HEK293 (cell line): Measurements from ENCODE around the gene KRTAP5-1.
"Not testable (repeated sequence)": the region's sequence is repeated elsewhere in the genome, so short reads cannot be mapped to it uniquely, and the experiment has no call there.

Experiments
- FEZF1 ChIP-seq: fragments of 450-650 bp; formaldehyde crosslinking; IDR thresholded peaks from 2 replicates; pipeline ENCODE4 v1.5.1; 2016; ENCODE audit warnings: missing biosample characterization, missing genetic modification characterization
- PRDM1 ChIP-seq: fragments of 450-650 bp; formaldehyde crosslinking; IDR thresholded peaks from 2 replicates; pipeline ENCODE4; 2016; ENCODE audit warnings: missing biosample characterization, missing genetic modification characterization
- REST ChIP-seq: fragments of 450-650 bp; formaldehyde crosslinking; IDR thresholded peaks from 2 replicates; pipeline ENCODE4 v1.5.1; 2016; ENCODE audit warnings: missing biosample characterization, missing genetic modification characterization
- TCF7L2 ChIP-seq: IDR thresholded peaks from 2 replicates; pipeline ENCODE4 v1.6.1; 2011; ENCODE audit warnings: low read depth, mild to moderate bottlenecking, inconsistent platforms, low read length, moderate library complexity, borderline replicate concordance
- YY1 ChIP-seq: fragments of 450-650 bp; formaldehyde crosslinking; IDR thresholded peaks from 2 replicates; pipeline ENCODE4 v1.5.1; 2018; ENCODE audit warnings: missing biosample characterization, missing genetic modification characterization
- ZEB2 ChIP-seq: fragments of 450-650 bp; formaldehyde crosslinking; IDR thresholded peaks from 2 replicates; pipeline ENCODE4 v1.5.1; 2016; ENCODE audit warnings: missing biosample characterization, missing genetic modification characterization
- ZNF114 ChIP-seq: fragments of 450-650 bp; formaldehyde crosslinking; IDR thresholded peaks from 2 replicates; pipeline ENCODE4 v1.5.0; 2017; ENCODE audit warnings: missing biosample characterization, missing genetic modification characterization
- ZNF18 ChIP-seq: fragments of 450-650 bp; formaldehyde crosslinking; IDR thresholded peaks from 2 replicates; pipeline ENCODE4 v1.5.1; 2016; ENCODE audit warnings: missing biosample characterization, missing genetic modification characterization
- ZNF518A ChIP-seq: fragments of 450-650 bp; formaldehyde crosslinking; conservative IDR thresholded peaks from 2 replicates; pipeline ENCODE4 v1.5.1; 2016; ENCODE audit warnings: low read depth, missing biosample characterization, missing genetic modification characterization
- ZNF654 ChIP-seq: fragments of 450-650 bp; formaldehyde crosslinking; IDR thresholded peaks from 2 replicates; pipeline ENCODE4 v1.5.1; 2016; ENCODE audit warnings: low read depth, missing biosample characterization, missing genetic modification characterization
- ZNF837 ChIP-seq: fragments of 450-650 bp; formaldehyde crosslinking; IDR thresholded peaks from 2 replicates; pipeline ENCODE4 v1.5.1; 2016; ENCODE audit warnings: missing biosample characterization, missing genetic modification characterization
- TF ChIP-seq, protein P1 (sequence below): fragments of 450-650 bp; formaldehyde crosslinking; IDR thresholded peaks from 2 replicates; pipeline ENCODE4 v1.5.1; 2016; ENCODE audit warnings: missing biosample characterization, missing genetic modification characterization
- TF ChIP-seq, protein P2 (sequence below): fragments of 450-650 bp; formaldehyde crosslinking; IDR thresholded peaks from 2 replicates; pipeline ENCODE4 v1.5.1; 2016; ENCODE audit warnings: missing biosample characterization, missing genetic modification characterization

- TF ChIP-seq, protein P1, sequence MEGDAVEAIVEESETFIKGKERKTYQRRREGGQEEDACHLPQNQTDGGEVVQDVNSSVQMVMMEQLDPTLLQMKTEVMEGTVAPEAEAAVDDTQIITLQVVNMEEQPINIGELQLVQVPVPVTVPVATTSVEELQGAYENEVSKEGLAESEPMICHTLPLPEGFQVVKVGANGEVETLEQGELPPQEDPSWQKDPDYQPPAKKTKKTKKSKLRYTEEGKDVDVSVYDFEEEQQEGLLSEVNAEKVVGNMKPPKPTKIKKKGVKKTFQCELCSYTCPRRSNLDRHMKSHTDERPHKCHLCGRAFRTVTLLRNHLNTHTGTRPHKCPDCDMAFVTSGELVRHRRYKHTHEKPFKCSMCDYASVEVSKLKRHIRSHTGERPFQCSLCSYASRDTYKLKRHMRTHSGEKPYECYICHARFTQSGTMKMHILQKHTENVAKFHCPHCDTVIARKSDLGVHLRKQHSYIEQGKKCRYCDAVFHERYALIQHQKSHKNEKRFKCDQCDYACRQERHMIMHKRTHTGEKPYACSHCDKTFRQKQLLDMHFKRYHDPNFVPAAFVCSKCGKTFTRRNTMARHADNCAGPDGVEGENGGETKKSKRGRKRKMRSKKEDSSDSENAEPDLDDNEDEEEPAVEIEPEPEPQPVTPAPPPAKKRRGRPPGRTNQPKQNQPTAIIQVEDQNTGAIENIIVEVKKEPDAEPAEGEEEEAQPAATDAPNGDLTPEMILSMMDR (tag by site-specific recombination), result not testable (repeated sequence)
- TF ChIP-seq ZNF837 (tag by site-specific recombination); ZNF114 (tag by site-specific recombination); ZNF654; TCF7L2; ZEB2 (tag by site-specific recombination); YY1 (tag by site-specific recombination); ZNF18 (tag by site-specific recombination); PRDM1 (tag by site-specific recombination); ZNF518A; REST (tag by site-specific recombination); FEZF1 (tag by site-specific recombination): not testable (repeated sequence)
- TF ChIP-seq, protein P2, sequence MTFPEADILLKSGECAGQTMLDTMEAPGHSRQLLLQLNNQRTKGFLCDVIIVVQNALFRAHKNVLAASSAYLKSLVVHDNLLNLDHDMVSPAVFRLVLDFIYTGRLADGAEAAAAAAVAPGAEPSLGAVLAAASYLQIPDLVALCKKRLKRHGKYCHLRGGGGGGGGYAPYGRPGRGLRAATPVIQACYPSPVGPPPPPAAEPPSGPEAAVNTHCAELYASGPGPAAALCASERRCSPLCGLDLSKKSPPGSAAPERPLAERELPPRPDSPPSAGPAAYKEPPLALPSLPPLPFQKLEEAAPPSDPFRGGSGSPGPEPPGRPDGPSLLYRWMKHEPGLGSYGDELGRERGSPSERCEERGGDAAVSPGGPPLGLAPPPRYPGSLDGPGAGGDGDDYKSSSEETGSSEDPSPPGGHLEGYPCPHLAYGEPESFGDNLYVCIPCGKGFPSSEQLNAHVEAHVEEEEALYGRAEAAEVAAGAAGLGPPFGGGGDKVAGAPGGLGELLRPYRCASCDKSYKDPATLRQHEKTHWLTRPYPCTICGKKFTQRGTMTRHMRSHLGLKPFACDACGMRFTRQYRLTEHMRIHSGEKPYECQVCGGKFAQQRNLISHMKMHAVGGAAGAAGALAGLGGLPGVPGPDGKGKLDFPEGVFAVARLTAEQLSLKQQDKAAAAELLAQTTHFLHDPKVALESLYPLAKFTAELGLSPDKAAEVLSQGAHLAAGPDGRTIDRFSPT, result not testable (repeated sequence)
Observed at GRCh38 chr11:1584661-1585370, at the start of gene KRTAP5-1.
